Left ventricle myocardium superior (tissue), 1 donor: Measurements from ENCODE around the gene EXT2. TPM values are rescaled to one million over a fixed set of nuclear protein-coding genes. Genes with fewer than 3 reads are reported as not detected.

Experiments
- ATAC-seq: fragments of 200-7000 bp; cut with Tn5 transposase; one replicate; pipeline ENCODE4 v1.9.1; 2020; ENCODE audit warnings: mild to moderate bottlenecking, moderate library complexity
- DNase-seq: peaks from one replicate; pipeline ENCODE4 v3.0.0-alpha.2; 2020
- intact Hi-C: fragments of 100-400 bp; cut with micrococcal nuclease; formaldehyde crosslinking; loops from one replicate; pipeline ENCODE4 v1.11.0; 2022
- total RNA-seq: library from RNA; stranded (reverse); fragmentation: NEBNext Ultra II Directional; extraction: Animal tissue kit (Norgen Biotek cat#: 25700); gene quantifications from one replicate; pipeline ENCODE4 v1.2.1, GENCODE V29; 2021
- donor health status: DM: no; HTN: yes; CAD: no; lungs with severe emphysema.

Gene EXT2
- total RNA-seq, 1 donor from 2014 or later: 27.2 TPM

GRCh38 chr11:44221456-44221855, 126.0 kb downstream of the EXT2 start:
- ATAC-seq: no peak
- intact Hi-C loops: no loop called here
- DNase-seq: no peak

- ATAC-seq (no peak), DNase-seq (no peak)
- intact Hi-C loops: no loop called here
Observed at GRCh38 chr11:44221992-44222391, 126.5 kb downstream of the EXT2 start.

GRCh38 chr11:44223238-44223637, 127.8 kb downstream of the EXT2 start:
- DNase-seq (no peak), ATAC-seq (no peak)

GRCh38 chr11:44224867-44225501, 129.5 kb downstream of the EXT2 start:
- DNase-seq (no peak), ATAC-seq (peak; percentile 84)
- intact Hi-C loops: no loop called here

More at GRCh38 chr11:44223238-44223637, 127.8 kb downstream of the EXT2 start:
- intact Hi-C loops: no loop called here

GRCh38 chr11:44226490-44226889, 131.0 kb downstream of the EXT2 start:
- intact Hi-C loops: no loop called here
- ATAC-seq (no peak), DNase-seq (no peak)

- intact Hi-C loops: no loop called here
- ATAC-seq: no peak
- DNase-seq: no peak
Observed at GRCh38 chr11:44226945-44227344, 131.5 kb downstream of the EXT2 start.

- ATAC-seq (no peak), DNase-seq (no peak)
- intact Hi-C loops: no loop called here
Observed at GRCh38 chr11:44228379-44228778, 132.9 kb downstream of the EXT2 start.

GRCh38 chr11:44229098-44229497, 133.6 kb downstream of the EXT2 start:
- ATAC-seq: no peak
- no peak for DNase-seq
- intact Hi-C loops: no loop called here

GRCh38 chr11:44229624-44230023, 134.1 kb downstream of the EXT2 start:
- intact Hi-C loops: no loop called here
- no peak for ATAC-seq

GRCh38 chr11:44235765-44236201, 140.3 kb downstream of the EXT2 start:
- ATAC-seq (peak; percentile 60), DNase-seq (no peak)
- intact Hi-C loops: no loop called here

More at GRCh38 chr11:44229624-44230023, 134.1 kb downstream of the EXT2 start:
- no peak for DNase-seq

GRCh38 chr11:44236296-44236695, 140.8 kb downstream of the EXT2 start:
- DNase-seq: no peak
- intact Hi-C loops: no loop called here
- ATAC-seq: no peak

- ATAC-seq (no peak), DNase-seq (no peak)
- intact Hi-C loops: no loop called here
Observed at GRCh38 chr11:44237156-44237555, 141.7 kb downstream of the EXT2 start.

GRCh38 chr11:44241851-44242250, 146.4 kb downstream of the EXT2 start:
- intact Hi-C loops: no loop called here
- DNase-seq (peak; percentile 76), ATAC-seq (peak; percentile 90)

GRCh38 chr11:44243086-44243485, 147.6 kb downstream of the EXT2 start:
- ATAC-seq (no peak), DNase-seq (no peak)
- intact Hi-C loops: no loop called here

GRCh38 chr11:44243595-44244343, 148.3 kb downstream of the EXT2 start:
- intact Hi-C loops: no loop called here
- peak; percentile 26 for ATAC-seq
- no peak for DNase-seq

- DNase-seq: no peak
- ATAC-seq: no peak
- intact Hi-C loops: no loop called here
Observed at GRCh38 chr11:44244639-44245310, 149.3 kb downstream of the EXT2 start.

GRCh38 chr11:44246726-44247125, 151.2 kb downstream of the EXT2 start:
- DNase-seq: peak; percentile 72
- intact Hi-C loops: no loop called here
- peak; percentile 60 for ATAC-seq

GRCh38 chr11:44247508-44247907, 152.0 kb downstream of the EXT2 start:
- intact Hi-C loops: no loop called here
- DNase-seq (no peak), ATAC-seq (no peak)

- intact Hi-C loops: no loop called here
- no peak for DNase-seq
- peak; percentile 61 for ATAC-seq
Observed at GRCh38 chr11:44248109-44248508, 152.6 kb downstream of the EXT2 start.

- ATAC-seq: no peak
- DNase-seq: no peak
- intact Hi-C loops: no loop called here
Observed at GRCh38 chr11:44250421-44250820, 154.9 kb downstream of the EXT2 start.
